ENCODE results near the gene FTO.
"Not testable (repeated sequence)": the region's sequence is repeated elsewhere in the genome, so short reads cannot be mapped to it uniquely, and the experiment has no call there.

FTO gene

DNA sequence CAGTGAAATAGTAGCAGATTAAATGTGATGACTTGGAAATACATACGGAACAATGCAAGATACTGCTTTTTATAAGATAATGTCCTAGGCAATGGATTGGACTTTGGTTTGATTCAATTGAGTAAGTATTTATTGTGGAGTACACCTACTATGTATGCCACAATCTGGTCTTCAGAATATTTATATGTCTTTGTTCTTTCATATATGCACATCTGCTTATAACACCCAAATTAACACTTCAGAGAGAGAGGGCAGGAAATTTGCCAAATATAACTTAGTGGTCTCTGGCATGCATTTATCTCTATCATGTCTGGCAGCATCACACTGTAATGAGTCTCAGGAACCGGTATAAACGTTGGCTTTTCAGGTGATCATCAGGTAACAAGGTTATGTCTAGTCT, 17.2 kb upstream of the FTO start:
- no peak overlapping the region for H3K4me3 ChIP-seq (replicated peaks; ENCODE audit: low read depth, low read length)
- TF ChIP-seq, protein P1, sequence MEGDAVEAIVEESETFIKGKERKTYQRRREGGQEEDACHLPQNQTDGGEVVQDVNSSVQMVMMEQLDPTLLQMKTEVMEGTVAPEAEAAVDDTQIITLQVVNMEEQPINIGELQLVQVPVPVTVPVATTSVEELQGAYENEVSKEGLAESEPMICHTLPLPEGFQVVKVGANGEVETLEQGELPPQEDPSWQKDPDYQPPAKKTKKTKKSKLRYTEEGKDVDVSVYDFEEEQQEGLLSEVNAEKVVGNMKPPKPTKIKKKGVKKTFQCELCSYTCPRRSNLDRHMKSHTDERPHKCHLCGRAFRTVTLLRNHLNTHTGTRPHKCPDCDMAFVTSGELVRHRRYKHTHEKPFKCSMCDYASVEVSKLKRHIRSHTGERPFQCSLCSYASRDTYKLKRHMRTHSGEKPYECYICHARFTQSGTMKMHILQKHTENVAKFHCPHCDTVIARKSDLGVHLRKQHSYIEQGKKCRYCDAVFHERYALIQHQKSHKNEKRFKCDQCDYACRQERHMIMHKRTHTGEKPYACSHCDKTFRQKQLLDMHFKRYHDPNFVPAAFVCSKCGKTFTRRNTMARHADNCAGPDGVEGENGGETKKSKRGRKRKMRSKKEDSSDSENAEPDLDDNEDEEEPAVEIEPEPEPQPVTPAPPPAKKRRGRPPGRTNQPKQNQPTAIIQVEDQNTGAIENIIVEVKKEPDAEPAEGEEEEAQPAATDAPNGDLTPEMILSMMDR (IDR thresholded peaks at IDR 0.05; ENCODE audit: low read depth, low read length, missing control alignments) = no peak
- no peak for DNase-seq (ENCODE audit: extremely low read depth, low read depth)

DNA sequence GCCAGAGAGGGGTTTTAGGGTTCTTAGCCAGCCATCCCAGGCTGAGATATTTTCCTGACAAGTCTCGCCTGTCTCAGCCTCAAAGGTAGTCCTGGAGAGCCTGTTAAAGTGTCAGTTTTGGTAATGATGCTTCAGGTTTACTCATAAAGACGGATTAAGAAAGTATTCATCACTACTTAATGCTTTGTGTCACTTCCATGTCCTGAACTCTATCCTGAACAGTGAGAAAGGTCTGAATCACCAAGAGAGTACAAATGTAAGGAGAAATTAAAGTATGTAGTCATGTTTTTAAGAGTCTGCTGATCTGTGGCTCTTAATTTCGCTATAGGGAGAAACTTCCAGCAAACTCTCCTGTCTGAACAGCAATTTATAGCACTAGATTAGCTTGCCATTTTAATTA, 14.3 kb upstream of the FTO start:
- DNase-seq (ENCODE audit: extremely low read depth, low read depth) = no peak
- no peak overlapping the region for H3K4me3 ChIP-seq (replicated peaks; ENCODE audit: low read depth, low read length)
- TF ChIP-seq, protein P1 (IDR thresholded peaks at IDR 0.05; ENCODE audit: low read depth, low read length, missing control alignments) = no peak

DNA sequence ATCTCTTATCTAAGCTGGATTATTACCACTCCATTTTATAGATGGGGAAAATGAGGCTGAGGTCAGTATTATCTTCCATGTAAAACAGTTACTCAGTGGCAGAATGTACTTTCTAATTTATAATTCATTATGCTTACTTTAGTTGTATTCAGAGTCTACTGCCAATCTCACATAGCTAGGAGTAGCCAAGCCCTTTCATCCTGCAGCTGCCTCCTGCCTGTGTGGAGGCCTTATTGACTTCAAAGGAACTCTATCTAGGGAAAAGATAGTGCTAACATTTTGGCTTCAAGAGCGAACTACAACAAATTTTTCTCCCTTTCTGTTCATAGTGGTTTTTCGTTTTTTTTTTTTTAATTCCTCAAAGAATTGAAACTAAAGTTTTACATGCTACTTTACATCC, 13.2 kb upstream of the FTO start:
- no peak for DNase-seq (ENCODE audit: extremely low read depth, low read depth)
- TF ChIP-seq, protein P1 (IDR thresholded peaks at IDR 0.05; ENCODE audit: low read depth, low read length, missing control alignments) = no peak
- H3K4me3 ChIP-seq (replicated peaks; ENCODE audit: low read depth, low read length) = no peak overlapping the region

DNA sequence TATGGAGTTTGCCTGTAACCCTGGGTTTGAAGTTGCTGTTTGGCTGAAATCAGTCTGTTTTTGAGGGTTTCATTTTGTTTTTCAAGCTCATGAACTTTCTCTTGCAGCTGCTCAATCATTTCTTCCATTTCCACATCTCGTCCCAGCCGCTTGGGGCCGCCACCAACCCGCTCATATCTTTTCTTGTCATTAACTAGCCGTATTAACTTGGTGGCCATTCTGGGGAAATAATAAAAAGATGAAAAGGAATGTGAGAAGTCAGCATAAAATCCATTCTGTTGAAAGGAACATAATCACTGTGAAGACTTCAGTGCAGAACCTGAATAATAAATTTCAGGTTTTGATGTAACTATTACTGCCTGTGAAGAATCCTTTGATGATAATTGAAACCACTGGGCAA, 11.8 kb upstream of the FTO start:
- DNase-seq (ENCODE audit: extremely low read depth, low read depth) = no peak
- no peak overlapping the region for H3K4me3 ChIP-seq (replicated peaks; ENCODE audit: low read depth, low read length)
- TF ChIP-seq, protein P1 (IDR thresholded peaks at IDR 0.05; ENCODE audit: low read depth, low read length, missing control alignments) = no peak

DNA sequence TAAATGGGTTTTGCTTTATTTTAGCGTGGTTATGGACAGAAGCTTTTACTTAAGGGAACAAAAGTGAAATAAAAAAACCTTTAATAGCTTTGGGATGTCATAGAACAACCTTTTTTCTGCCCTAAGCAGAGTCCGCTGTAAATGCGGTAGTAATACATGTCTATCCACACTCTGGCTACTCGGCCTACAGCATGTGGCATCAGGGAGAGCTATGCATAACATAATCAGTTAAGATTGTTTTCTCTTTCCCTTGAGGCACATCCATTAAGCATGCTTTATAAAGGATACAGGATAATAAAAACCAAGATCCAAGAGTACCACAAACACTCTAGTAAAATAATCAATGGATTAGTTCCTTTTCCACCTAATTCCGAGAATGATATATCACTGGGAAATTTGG, 10.6 kb upstream of the FTO start:
- no peak overlapping the region for H3K4me3 ChIP-seq (replicated peaks; ENCODE audit: low read depth, low read length)
- TF ChIP-seq, protein P1 (IDR thresholded peaks at IDR 0.05; ENCODE audit: low read depth, low read length, missing control alignments) = no peak
- no peak for DNase-seq (ENCODE audit: extremely low read depth, low read depth)

DNA sequence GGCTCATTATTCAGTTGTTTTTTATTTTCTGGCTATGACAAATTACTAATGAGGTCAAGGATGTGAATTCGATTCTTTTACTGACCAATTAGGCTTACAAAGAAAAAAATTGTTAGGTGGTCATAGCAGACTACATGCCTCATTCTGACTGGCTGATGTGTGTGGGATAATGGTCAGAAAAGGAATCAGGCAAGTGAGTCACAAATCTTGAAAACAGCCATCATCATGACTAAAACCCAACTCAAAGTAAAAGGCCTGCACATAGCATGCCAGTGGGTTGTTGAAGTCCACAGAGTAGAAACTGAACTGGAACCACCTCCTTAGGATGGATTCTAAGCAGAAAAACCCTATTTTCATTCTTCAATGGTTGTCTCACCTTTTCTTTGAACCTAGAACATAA, 8.9 kb upstream of the FTO start:
- no peak for DNase-seq (ENCODE audit: extremely low read depth, low read depth)
- TF ChIP-seq, protein P1 (IDR thresholded peaks at IDR 0.05; ENCODE audit: low read depth, low read length, missing control alignments) = no peak
- H3K4me3 ChIP-seq (replicated peaks; ENCODE audit: low read depth, low read length) = no peak overlapping the region

DNA sequence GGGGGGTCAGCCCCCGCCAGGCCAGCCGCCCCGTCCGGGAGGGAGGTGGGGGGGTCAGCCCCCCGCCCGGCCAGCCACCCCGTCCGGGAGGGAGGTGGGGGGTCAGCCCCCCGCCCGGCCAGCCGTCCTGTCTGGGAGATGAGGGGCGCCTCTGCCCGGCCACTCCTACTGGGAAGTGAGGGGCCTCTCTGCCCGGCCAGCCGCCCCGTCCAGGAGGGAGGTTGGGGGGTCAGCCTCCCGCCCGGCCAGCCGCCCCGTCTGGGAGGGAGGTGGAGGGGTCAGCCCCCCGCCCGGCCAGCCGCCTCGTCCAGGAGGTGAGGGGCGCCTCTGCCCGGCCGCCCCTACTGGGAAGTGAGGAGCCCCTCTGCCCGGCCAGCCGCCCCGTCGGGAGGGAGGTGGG, 5.7 kb upstream of the FTO start:
- DNase-seq (ENCODE audit: extremely low read depth, low read depth); H3K4me3 ChIP-seq (replicated peaks; ENCODE audit: low read depth, low read length): not testable (repeated sequence)

All from HFF-Myc (cell line).